PC-3 (cell line): ENCODE data around the gene EPHA3.

Experiments
- EZH2 ChIP-seq: fragments of 300-600 bp; sonication (generic); IDR thresholded peaks from one replicate; pipeline ENCODE4 v1.6.1; 2017; ENCODE audit warnings: antibody characterized with exemption, mild to moderate bottlenecking, low read length; ENCODE audit not compliant: unreplicated experiment
- TF ChIP-seq, protein P1 (sequence below): fragments of 300-600 bp; sonication (generic); conservative IDR thresholded peaks from 2 replicates; pipeline ENCODE4 v1.5.1; 2017; ENCODE audit warnings: antibody characterized with exemption, low read depth, mild to moderate bottlenecking, low read length

DNA sequence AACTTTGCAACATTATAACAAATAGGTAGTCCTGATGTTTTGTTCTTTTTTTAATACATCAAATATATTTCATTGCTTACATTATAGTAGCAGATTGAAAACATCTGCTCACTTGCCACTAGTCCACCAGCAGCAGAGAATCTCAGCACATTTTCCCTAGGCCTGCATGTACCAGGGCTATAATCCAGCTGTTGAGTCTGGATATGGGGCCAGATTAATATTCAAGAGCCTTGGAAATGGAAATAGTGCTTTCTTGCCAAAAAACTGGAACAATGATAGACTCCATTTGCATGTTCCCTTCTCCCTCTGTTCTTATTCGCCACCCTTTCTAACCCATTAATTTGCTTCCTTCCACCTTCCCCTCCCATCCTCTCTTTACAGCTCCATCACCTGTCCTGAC, 288.0 kb downstream of the EPHA3 start:
- no peak for TF ChIP-seq EZH2
- TF ChIP-seq, protein P1, sequence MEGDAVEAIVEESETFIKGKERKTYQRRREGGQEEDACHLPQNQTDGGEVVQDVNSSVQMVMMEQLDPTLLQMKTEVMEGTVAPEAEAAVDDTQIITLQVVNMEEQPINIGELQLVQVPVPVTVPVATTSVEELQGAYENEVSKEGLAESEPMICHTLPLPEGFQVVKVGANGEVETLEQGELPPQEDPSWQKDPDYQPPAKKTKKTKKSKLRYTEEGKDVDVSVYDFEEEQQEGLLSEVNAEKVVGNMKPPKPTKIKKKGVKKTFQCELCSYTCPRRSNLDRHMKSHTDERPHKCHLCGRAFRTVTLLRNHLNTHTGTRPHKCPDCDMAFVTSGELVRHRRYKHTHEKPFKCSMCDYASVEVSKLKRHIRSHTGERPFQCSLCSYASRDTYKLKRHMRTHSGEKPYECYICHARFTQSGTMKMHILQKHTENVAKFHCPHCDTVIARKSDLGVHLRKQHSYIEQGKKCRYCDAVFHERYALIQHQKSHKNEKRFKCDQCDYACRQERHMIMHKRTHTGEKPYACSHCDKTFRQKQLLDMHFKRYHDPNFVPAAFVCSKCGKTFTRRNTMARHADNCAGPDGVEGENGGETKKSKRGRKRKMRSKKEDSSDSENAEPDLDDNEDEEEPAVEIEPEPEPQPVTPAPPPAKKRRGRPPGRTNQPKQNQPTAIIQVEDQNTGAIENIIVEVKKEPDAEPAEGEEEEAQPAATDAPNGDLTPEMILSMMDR, result no peak
